Measurements from ENCODE around the gene STAT1. TPM values are rescaled to one million over a fixed set of nuclear protein-coding genes. Genes with fewer than 3 reads are reported as not detected.

The STAT1 gene
- total RNA-seq, 1 experiment from 2014 or later: 60.7 TPM

DNA sequence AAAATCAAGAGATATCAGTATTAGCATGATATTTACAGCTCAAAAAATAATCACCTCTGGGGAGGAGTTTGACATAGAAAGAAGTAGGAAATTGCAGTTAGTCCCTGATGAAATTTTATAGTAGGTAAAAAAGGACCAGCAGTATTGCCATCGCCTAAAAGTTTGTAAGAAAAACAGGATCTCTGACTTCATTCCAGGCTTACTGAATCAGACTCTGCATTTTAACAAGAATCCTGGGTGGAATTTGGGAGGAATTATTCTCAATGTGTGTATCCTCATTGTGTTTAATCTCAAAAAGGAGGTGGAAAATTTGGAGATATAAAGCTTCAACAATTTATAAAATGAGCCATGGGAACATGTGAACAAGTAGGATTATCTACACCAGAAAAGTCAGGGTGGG is 31.2 kb upstream of the STAT1 start:
- ChIA-PET CTCF (no interaction called here), POLR2A (no interaction called here), RAD21 (ENCODE audit: low non-redundant PET in 1 of 2, low total read pairs in 2 of 2, uncharacterized antibody in 2 of 2, unreplicated experiment in 2 of 2) (no interaction called here)
- BruUV-seq (replicated peaks): no TSS peak
- Histone ChIP-seq H3K36me3 (ENCODE audit: control insufficient read depth in 1 of 2, insufficient read depth in 2 of 2, low read length in 2 of 2) (no peaks in the 10 kb centered on the region), H3K79me2 (ENCODE audit: insufficient read depth, low read length) (no peaks in the 10 kb centered on the region), H3K4me2 (ENCODE audit: low read length) (no peak overlapping the region), H3K4me1 (ENCODE audit: control insufficient read depth in 1 of 2, insufficient read depth in 2 of 2, low read length in 2 of 2) (peaks cover 12 to 17% of the 10 kb centered on the region in 2 experiments), H3K4me3 (replicated peaks in 1 of 2; ENCODE audit: low read depth in 1 of 2, low read length in 2 of 2) (no peak overlapping the region), H4K20me1 (ENCODE audit: insufficient read depth) (no peaks in the 10 kb centered on the region), H3K27ac (ENCODE audit: low read depth, low read length) (no peak overlapping the region), H3K9me3 (ENCODE audit: control insufficient read depth in 1 of 2, insufficient read depth in 1 of 2, low read depth in 1 of 2, low read length in 2 of 2) (peaks cover 0 to 7% of the 10 kb centered on the region in 2 experiments; a peak in 1 of 4 replicates), H2AFZ (ENCODE audit: low read depth, low read length, poor library complexity, severe bottlenecking) (no peak overlapping the region), H3K27me3 (ENCODE audit: insufficient read depth, low read length) (no peaks in the 10 kb centered on the region), H3K9me2 (ENCODE audit: insufficient read depth) (no peaks in the 10 kb centered on the region), H3K9ac (ENCODE audit: low read length) (no peak overlapping the region)
- TF ChIP-seq, protein P1, sequence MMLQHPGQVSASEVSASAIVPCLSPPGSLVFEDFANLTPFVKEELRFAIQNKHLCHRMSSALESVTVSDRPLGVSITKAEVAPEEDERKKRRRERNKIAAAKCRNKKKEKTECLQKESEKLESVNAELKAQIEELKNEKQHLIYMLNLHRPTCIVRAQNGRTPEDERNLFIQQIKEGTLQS (IDR thresholded peaks at IDR 0.05): no peak
- TF ChIP-seq SIN3A (IDR thresholded peaks at IDR 0.05; ENCODE audit: low read depth): no peak
- TF ChIP-seq, protein P2, sequence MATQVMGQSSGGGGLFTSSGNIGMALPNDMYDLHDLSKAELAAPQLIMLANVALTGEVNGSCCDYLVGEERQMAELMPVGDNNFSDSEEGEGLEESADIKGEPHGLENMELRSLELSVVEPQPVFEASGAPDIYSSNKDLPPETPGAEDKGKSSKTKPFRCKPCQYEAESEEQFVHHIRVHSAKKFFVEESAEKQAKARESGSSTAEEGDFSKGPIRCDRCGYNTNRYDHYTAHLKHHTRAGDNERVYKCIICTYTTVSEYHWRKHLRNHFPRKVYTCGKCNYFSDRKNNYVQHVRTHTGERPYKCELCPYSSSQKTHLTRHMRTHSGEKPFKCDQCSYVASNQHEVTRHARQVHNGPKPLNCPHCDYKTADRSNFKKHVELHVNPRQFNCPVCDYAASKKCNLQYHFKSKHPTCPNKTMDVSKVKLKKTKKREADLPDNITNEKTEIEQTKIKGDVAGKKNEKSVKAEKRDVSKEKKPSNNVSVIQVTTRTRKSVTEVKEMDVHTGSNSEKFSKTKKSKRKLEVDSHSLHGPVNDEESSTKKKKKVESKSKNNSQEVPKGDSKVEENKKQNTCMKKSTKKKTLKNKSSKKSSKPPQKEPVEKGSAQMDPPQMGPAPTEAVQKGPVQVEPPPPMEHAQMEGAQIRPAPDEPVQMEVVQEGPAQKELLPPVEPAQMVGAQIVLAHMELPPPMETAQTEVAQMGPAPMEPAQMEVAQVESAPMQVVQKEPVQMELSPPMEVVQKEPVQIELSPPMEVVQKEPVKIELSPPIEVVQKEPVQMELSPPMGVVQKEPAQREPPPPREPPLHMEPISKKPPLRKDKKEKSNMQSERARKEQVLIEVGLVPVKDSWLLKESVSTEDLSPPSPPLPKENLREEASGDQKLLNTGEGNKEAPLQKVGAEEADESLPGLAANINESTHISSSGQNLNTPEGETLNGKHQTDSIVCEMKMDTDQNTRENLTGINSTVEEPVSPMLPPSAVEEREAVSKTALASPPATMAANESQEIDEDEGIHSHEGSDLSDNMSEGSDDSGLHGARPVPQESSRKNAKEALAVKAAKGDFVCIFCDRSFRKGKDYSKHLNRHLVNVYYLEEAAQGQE (IDR thresholded peaks at IDR 0.05; ENCODE audit: low read depth): no peak
- TF ChIP-seq FOSL1 (IDR thresholded peaks at IDR 0.05; ENCODE audit: low read depth): no peak
- TF ChIP-seq, protein P3, sequence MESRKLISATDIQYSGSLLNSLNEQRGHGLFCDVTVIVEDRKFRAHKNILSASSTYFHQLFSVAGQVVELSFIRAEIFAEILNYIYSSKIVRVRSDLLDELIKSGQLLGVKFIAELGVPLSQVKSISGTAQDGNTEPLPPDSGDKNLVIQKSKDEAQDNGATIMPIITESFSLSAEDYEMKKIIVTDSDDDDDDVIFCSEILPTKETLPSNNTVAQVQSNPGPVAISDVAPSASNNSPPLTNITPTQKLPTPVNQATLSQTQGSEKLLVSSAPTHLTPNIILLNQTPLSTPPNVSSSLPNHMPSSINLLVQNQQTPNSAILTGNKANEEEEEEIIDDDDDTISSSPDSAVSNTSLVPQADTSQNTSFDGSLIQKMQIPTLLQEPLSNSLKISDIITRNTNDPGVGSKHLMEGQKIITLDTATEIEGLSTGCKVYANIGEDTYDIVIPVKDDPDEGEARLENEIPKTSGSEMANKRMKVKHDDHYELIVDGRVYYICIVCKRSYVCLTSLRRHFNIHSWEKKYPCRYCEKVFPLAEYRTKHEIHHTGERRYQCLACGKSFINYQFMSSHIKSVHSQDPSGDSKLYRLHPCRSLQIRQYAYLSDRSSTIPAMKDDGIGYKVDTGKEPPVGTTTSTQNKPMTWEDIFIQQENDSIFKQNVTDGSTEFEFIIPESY (IDR thresholded peaks at IDR 0.05; ENCODE audit: extremely low read depth, insufficient replicate concordance, low read length): no peak
- no peak for TF ChIP-seq YY1 (IDR thresholded peaks at IDR 0.05; ENCODE audit: extremely low read depth, insufficient replicate concordance, low read depth, low read length)
- TF ChIP-seq, protein P4, sequence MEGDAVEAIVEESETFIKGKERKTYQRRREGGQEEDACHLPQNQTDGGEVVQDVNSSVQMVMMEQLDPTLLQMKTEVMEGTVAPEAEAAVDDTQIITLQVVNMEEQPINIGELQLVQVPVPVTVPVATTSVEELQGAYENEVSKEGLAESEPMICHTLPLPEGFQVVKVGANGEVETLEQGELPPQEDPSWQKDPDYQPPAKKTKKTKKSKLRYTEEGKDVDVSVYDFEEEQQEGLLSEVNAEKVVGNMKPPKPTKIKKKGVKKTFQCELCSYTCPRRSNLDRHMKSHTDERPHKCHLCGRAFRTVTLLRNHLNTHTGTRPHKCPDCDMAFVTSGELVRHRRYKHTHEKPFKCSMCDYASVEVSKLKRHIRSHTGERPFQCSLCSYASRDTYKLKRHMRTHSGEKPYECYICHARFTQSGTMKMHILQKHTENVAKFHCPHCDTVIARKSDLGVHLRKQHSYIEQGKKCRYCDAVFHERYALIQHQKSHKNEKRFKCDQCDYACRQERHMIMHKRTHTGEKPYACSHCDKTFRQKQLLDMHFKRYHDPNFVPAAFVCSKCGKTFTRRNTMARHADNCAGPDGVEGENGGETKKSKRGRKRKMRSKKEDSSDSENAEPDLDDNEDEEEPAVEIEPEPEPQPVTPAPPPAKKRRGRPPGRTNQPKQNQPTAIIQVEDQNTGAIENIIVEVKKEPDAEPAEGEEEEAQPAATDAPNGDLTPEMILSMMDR (IDR thresholded peaks at IDR 0.05 in 2 of 3, conservative IDR thresholded peaks at IDR 0.05 in 1 of 3; ENCODE audit: borderline replicate concordance in 1 of 3, insufficient read depth in 1 of 3, low read depth in 2 of 3, low read length in 2 of 3): no peak
- TF ChIP-seq SP1 (IDR thresholded peaks at IDR 0.05; ENCODE audit: low read depth): no peak
- TF ChIP-seq RAD21 (IDR thresholded peaks at IDR 0.05; ENCODE audit: low read depth): no peak
- TF ChIP-seq ZNF274 (IDR thresholded peaks at IDR 0.05; ENCODE audit: low read depth, low read length): no peak
- no peak for TF ChIP-seq JUND (IDR thresholded peaks at IDR 0.05)
- TF ChIP-seq CEBPB (IDR thresholded peaks at IDR 0.05; ENCODE audit: low read depth): no peak
- no peak for TF ChIP-seq TCF7L2 (IDR thresholded peaks at IDR 0.05; ENCODE audit: borderline replicate concordance, extremely low read depth, insufficient read depth, insufficient read length)
- no peak for TF ChIP-seq CBX3 (IDR thresholded peaks at IDR 0.05; ENCODE audit: low read depth)
- TF ChIP-seq SRF (IDR thresholded peaks at IDR 0.05; ENCODE audit: low read depth): no peak
- TF ChIP-seq EGR1 (IDR thresholded peaks at IDR 0.05; ENCODE audit: low read depth): no peak
- TF ChIP-seq POLR2A (IDR thresholded peaks at IDR 0.05; ENCODE audit: borderline replicate concordance, extremely low read depth, insufficient read depth, insufficient read length): no peak
- no peak for TF ChIP-seq EZH2phosphoT487 (IDR thresholded peaks at IDR 0.05; ENCODE audit: borderline replicate concordance)
- TF ChIP-seq, protein P5, sequence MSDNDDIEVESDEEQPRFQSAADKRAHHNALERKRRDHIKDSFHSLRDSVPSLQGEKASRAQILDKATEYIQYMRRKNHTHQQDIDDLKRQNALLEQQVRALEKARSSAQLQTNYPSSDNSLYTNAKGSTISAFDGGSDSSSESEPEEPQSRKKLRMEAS (IDR thresholded peaks at IDR 0.05): no peak
- no peak for TF ChIP-seq EZH2 (IDR thresholded peaks at IDR 0.05)
- no peak for DNase-seq (ENCODE audit: low read depth, low spot score)
- intact Hi-C loops (cut with micrococcal nuclease): no loop called here
- no peak for ATAC-seq

All from HCT116 (cell line).